Esophagus muscularis mucosa (tissue), 4 donors: ENCODE results near the gene BCAS1.

Source experiments
- CTCF ChIP-seq, 3 experiments: fragments of 200-600 bp in 2 of 3; fragments of 450-650 bp in 1 of 3; sonication (generic) in 2 of 3; IDR thresholded peaks; one replicate each; pipeline ENCODE4 v1.5.1; 2017 to 2019; ENCODE audit warnings: antibody characterized with exemption in 3 of 3, mild to moderate bottlenecking in 2 of 3, moderate library complexity in 1 of 3
- EP300 ChIP-seq: sonication (generic); formaldehyde crosslinking; IDR thresholded peaks from one replicate; pipeline ENCODE4 v1.6.1; 2017; ENCODE audit warnings: antibody characterized with exemption
- POLR2A ChIP-seq: fragments of 450-650 bp; IDR thresholded peaks from one replicate; pipeline ENCODE4 v1.6.1; 2017; ENCODE audit warnings: antibody characterized with exemption, moderate library complexity, mild to moderate bottlenecking, low read depth
- POLR2AphosphoS5 ChIP-seq, 2 donors: sonication (generic); formaldehyde crosslinking; IDR thresholded peaks; one replicate each; pipeline ENCODE4 v1.6.1; 2017; ENCODE audit warnings: antibody characterized with exemption in 2 of 2

GRCh38 chr20:53940907-53941545, 129.4 kb downstream of the BCAS1 start:
- TF ChIP-seq CTCF (IDR thresholded peaks at IDR 0.05) = no peak
- no peak for TF ChIP-seq POLR2A
- no peak for TF ChIP-seq EP300
- TF ChIP-seq POLR2AphosphoS5 (IDR thresholded peaks at IDR 0.05) = no peak
